ENCODE measurements around the gene RSPRY1.

Gene RSPRY1

GRCh38 chr16:57203451-57203850 is 17.3 kb downstream of the RSPRY1 start:
- H3K27ac ChIP-seq (replicated peaks) = no peak overlapping the region; the same call in 1 of the 2 replicates
- H3K27me3 ChIP-seq (ENCODE audit: insufficient read depth, poor library complexity, severe bottlenecking) = no peaks in the 10 kb centered on the region
- TF ChIP-seq, protein P1, sequence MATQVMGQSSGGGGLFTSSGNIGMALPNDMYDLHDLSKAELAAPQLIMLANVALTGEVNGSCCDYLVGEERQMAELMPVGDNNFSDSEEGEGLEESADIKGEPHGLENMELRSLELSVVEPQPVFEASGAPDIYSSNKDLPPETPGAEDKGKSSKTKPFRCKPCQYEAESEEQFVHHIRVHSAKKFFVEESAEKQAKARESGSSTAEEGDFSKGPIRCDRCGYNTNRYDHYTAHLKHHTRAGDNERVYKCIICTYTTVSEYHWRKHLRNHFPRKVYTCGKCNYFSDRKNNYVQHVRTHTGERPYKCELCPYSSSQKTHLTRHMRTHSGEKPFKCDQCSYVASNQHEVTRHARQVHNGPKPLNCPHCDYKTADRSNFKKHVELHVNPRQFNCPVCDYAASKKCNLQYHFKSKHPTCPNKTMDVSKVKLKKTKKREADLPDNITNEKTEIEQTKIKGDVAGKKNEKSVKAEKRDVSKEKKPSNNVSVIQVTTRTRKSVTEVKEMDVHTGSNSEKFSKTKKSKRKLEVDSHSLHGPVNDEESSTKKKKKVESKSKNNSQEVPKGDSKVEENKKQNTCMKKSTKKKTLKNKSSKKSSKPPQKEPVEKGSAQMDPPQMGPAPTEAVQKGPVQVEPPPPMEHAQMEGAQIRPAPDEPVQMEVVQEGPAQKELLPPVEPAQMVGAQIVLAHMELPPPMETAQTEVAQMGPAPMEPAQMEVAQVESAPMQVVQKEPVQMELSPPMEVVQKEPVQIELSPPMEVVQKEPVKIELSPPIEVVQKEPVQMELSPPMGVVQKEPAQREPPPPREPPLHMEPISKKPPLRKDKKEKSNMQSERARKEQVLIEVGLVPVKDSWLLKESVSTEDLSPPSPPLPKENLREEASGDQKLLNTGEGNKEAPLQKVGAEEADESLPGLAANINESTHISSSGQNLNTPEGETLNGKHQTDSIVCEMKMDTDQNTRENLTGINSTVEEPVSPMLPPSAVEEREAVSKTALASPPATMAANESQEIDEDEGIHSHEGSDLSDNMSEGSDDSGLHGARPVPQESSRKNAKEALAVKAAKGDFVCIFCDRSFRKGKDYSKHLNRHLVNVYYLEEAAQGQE (IDR thresholded peaks at IDR 0.05; ENCODE audit: insufficient replicate concordance, low read depth) = no peak
- TF ChIP-seq SPI1 (IDR thresholded peaks at IDR 0.05; ENCODE audit: borderline replicate concordance, low read depth) (no peak), POLR2AphosphoS5 (IDR thresholded peaks at IDR 0.05; ENCODE audit: low read depth) (no peak), GABPA (IDR thresholded peaks at IDR 0.05; ENCODE audit: low read depth) (no peak)
- TF ChIP-seq, protein P2, sequence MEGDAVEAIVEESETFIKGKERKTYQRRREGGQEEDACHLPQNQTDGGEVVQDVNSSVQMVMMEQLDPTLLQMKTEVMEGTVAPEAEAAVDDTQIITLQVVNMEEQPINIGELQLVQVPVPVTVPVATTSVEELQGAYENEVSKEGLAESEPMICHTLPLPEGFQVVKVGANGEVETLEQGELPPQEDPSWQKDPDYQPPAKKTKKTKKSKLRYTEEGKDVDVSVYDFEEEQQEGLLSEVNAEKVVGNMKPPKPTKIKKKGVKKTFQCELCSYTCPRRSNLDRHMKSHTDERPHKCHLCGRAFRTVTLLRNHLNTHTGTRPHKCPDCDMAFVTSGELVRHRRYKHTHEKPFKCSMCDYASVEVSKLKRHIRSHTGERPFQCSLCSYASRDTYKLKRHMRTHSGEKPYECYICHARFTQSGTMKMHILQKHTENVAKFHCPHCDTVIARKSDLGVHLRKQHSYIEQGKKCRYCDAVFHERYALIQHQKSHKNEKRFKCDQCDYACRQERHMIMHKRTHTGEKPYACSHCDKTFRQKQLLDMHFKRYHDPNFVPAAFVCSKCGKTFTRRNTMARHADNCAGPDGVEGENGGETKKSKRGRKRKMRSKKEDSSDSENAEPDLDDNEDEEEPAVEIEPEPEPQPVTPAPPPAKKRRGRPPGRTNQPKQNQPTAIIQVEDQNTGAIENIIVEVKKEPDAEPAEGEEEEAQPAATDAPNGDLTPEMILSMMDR (IDR thresholded peaks at IDR 0.05; ENCODE audit: insufficient read depth, low read length) = no peak
- no peak for DNase-seq (ENCODE audit: low read depth in 1 of 2, low spot score in 1 of 2)
- no peak overlapping the region for H3K4me3 ChIP-seq (replicated peaks; ENCODE audit: insufficient read depth, low read length)

GRCh38 chr16:57204675-57205074 is 18.5 kb downstream of the RSPRY1 start:
- H3K4me3 ChIP-seq (replicated peaks; ENCODE audit: insufficient read depth, low read length) = no peak overlapping the region
- DNase-seq (ENCODE audit: low read depth in 1 of 2, low spot score in 1 of 2) = no peak
- H3K27me3 ChIP-seq (ENCODE audit: insufficient read depth, poor library complexity, severe bottlenecking) = no peaks in the 10 kb centered on the region
- TF ChIP-seq POLR2AphosphoS5 (IDR thresholded peaks at IDR 0.05; ENCODE audit: low read depth) (no peak), SPI1 (IDR thresholded peaks at IDR 0.05; ENCODE audit: borderline replicate concordance, low read depth) (no peak)
- TF ChIP-seq, protein P2 (IDR thresholded peaks at IDR 0.05; ENCODE audit: insufficient read depth, low read length) = no peak
- H3K27ac ChIP-seq (replicated peaks) = no peak overlapping the region

GRCh38 chr16:57208926-57209325 is 22.8 kb downstream of the RSPRY1 start:
- H3K4me3 ChIP-seq (replicated peaks; ENCODE audit: insufficient read depth, low read length) = no peak overlapping the region
- no peaks in the 10 kb centered on the region for H3K27me3 ChIP-seq (ENCODE audit: insufficient read depth, poor library complexity, severe bottlenecking)
- DNase-seq (ENCODE audit: low read depth in 1 of 2, low spot score in 1 of 2) = no peak
- no peak for TF ChIP-seq GABPA (IDR thresholded peaks at IDR 0.05; ENCODE audit: low read depth)
- TF ChIP-seq, protein P2 (IDR thresholded peaks at IDR 0.05; ENCODE audit: insufficient read depth, low read length) = no peak
- no peak overlapping the region for H3K27ac ChIP-seq (replicated peaks)

- Histone ChIP-seq H3K27ac (replicated peaks) (no peak overlapping the region), H3K27me3 (ENCODE audit: insufficient read depth, poor library complexity, severe bottlenecking) (no peaks in the 10 kb centered on the region), H3K4me3 (replicated peaks; ENCODE audit: insufficient read depth, low read length) (no peak overlapping the region)
- no peak for TF ChIP-seq SPI1 (IDR thresholded peaks at IDR 0.05; ENCODE audit: borderline replicate concordance, low read depth)
- TF ChIP-seq, protein P1 (IDR thresholded peaks at IDR 0.05; ENCODE audit: insufficient replicate concordance, low read depth) = no peak
- TF ChIP-seq, protein P2 (IDR thresholded peaks at IDR 0.05; ENCODE audit: insufficient read depth, low read length) = no peak
- no peak for TF ChIP-seq POLR2AphosphoS5 (IDR thresholded peaks at IDR 0.05; ENCODE audit: low read depth)
- no peak for TF ChIP-seq GABPA (IDR thresholded peaks at IDR 0.05; ENCODE audit: low read depth)
- no peak for DNase-seq (ENCODE audit: low read depth in 1 of 2, low spot score in 1 of 2)
Observed at GRCh38 chr16:57209780-57210179, 23.7 kb downstream of the RSPRY1 start.

Data from HL-60 (cell line).